SK-N-SH treated with all-trans-retinoic acid at 6 μM for 48 hours (cell line): Measurements from ENCODE around the gene CWC15.

ENCODE experiments used
- ATAC-seq: fragments of 200-7000 bp; cut with Tn5 transposase; 3 replicates; pipeline ENCODE4 v1.9.1; 2020; ENCODE audit warnings: mild to moderate bottlenecking, moderate library complexity
- ARNTL ChIP-seq: fragments of 450-650 bp; formaldehyde crosslinking; IDR thresholded peaks from 2 replicates; pipeline ENCODE4 v1.5.0; 2020; ENCODE audit warnings: low read depth, mild to moderate bottlenecking, moderate library complexity, borderline replicate concordance
- BACH2 ChIP-seq: fragments of 250-450 bp; sonication (Bioruptor Pico); IDR thresholded peaks from 2 replicates; pipeline ENCODE4 v1.9.0; 2021; ENCODE audit warnings: mild to moderate bottlenecking, borderline replicate concordance
- CREB5 ChIP-seq: fragments of 250-450 bp; sonication (Bioruptor Pico); IDR thresholded peaks from 2 replicates; pipeline ENCODE4 v1.5.1; 2020; ENCODE audit warnings: low read depth, mild to moderate bottlenecking, moderate library complexity
- CSDC2 ChIP-seq: fragments of 250-450 bp; sonication (Bioruptor Pico); IDR thresholded peaks from 2 replicates; pipeline ENCODE4 v1.5.0; 2020; ENCODE audit warnings: mild to moderate bottlenecking, moderate library complexity
- CSRNP3 ChIP-seq: fragments of 250-450 bp; sonication (Bioruptor Pico); IDR thresholded peaks from 2 replicates; pipeline ENCODE4 v1.5.1; 2021; ENCODE audit warnings: mild to moderate bottlenecking, moderate library complexity
- ESRRG ChIP-seq: fragments of 250-450 bp; sonication (Bioruptor Pico); IDR thresholded peaks from 2 replicates; pipeline ENCODE4 v1.6.1; 2021; ENCODE audit warnings: mild to moderate bottlenecking
- GLIS3 ChIP-seq: fragments of 250-450 bp; sonication (Bioruptor Pico); IDR thresholded peaks from 2 replicates; pipeline ENCODE4 v1.5.0; 2020; ENCODE audit warnings: mild to moderate bottlenecking, moderate library complexity
- OSR1 ChIP-seq: fragments of 250-450 bp; sonication (Bioruptor Pico); IDR thresholded peaks from 2 replicates; pipeline ENCODE4 v1.8.0; 2022; ENCODE audit warnings: moderate library complexity, mild to moderate bottlenecking, inconsistent platforms
- PATZ1 ChIP-seq: fragments of 250-450 bp; sonication (Bioruptor Pico); IDR thresholded peaks from 2 replicates; pipeline ENCODE4 v1.8.0; 2020; ENCODE audit warnings: mild to moderate bottlenecking, moderate library complexity, borderline replicate concordance
- POU6F1 ChIP-seq: fragments of 250-450 bp; sonication (Bioruptor Pico); IDR thresholded peaks from 2 replicates; pipeline ENCODE4 v1.8.0; 2021; ENCODE audit warnings: low read depth, mild to moderate bottlenecking, moderate library complexity, borderline replicate concordance
- PPARA ChIP-seq: fragments of 250-450 bp; sonication (Bioruptor Pico); IDR thresholded peaks from 2 replicates; pipeline ENCODE4 v1.5.0; 2020; ENCODE audit warnings: mild to moderate bottlenecking, borderline replicate concordance
- SNAI2 ChIP-seq: fragments of 250-450 bp; sonication (Bioruptor Pico); IDR thresholded peaks from 2 replicates; pipeline ENCODE4 v1.5.0; 2020; ENCODE audit warnings: mild to moderate bottlenecking, moderate library complexity
- TCF4 ChIP-seq: fragments of 250-450 bp; sonication (Bioruptor Pico); IDR thresholded peaks from 2 replicates; pipeline ENCODE4 v1.8.0; 2021; ENCODE audit warnings: mild to moderate bottlenecking, moderate library complexity, borderline replicate concordance
- TSHZ2 ChIP-seq: fragments of 250-450 bp; sonication (Bioruptor Pico); IDR thresholded peaks from 2 replicates; pipeline ENCODE4 v1.5.0; 2020; ENCODE audit warnings: mild to moderate bottlenecking, moderate library complexity
- ZC3H10 ChIP-seq: fragments of 250-450 bp; sonication (Bioruptor Pico); IDR thresholded peaks from 2 replicates; pipeline ENCODE4 v1.5.1; 2021; ENCODE audit warnings: mild to moderate bottlenecking, moderate library complexity
- ZFP3 ChIP-seq: fragments of 250-450 bp; sonication (Bioruptor Pico); IDR thresholded peaks from 2 replicates; pipeline ENCODE4 v1.5.0; 2020; ENCODE audit warnings: mild to moderate bottlenecking, moderate library complexity
- ZFP30 ChIP-seq: fragments of 450-650 bp; formaldehyde crosslinking; IDR thresholded peaks from 2 replicates; pipeline ENCODE4 v1.5.0; 2022; ENCODE audit warnings: mild to moderate bottlenecking, moderate library complexity
- ZNF565 ChIP-seq: fragments of 450-650 bp; formaldehyde crosslinking; conservative IDR thresholded peaks from 2 replicates; pipeline ENCODE4 v1.5.0; 2020; ENCODE audit warnings: low read depth, mild to moderate bottlenecking, moderate library complexity
- ZNF70 ChIP-seq: fragments of 450-650 bp; formaldehyde crosslinking; IDR thresholded peaks from 2 replicates; pipeline ENCODE4 v1.5.0; 2020; ENCODE audit warnings: mild to moderate bottlenecking, moderate library complexity
- ZNF8 ChIP-seq: fragments of 450-650 bp; formaldehyde crosslinking; IDR thresholded peaks from 2 replicates; pipeline ENCODE4 v1.5.0; 2020; ENCODE audit warnings: mild to moderate bottlenecking, moderate library complexity

Gene CWC15

GRCh38 chr11:94959179-94959578 lies 14.2 kb downstream of the CWC15 start:
- ATAC-seq = no peak
- TF ChIP-seq ZNF565 (CRISPR knock-in tag) = no peak
- no peak for TF ChIP-seq CREB5
- no peak for TF ChIP-seq PATZ1 (CRISPR knock-in tag)
- TF ChIP-seq ZFP3 = no peak
- TF ChIP-seq POU6F1 (CRISPR knock-in tag) = no peak
- no peak for TF ChIP-seq BACH2 (CRISPR knock-in tag)
- no peak for TF ChIP-seq ZNF70 (CRISPR knock-in tag)
- TF ChIP-seq ZNF8 = no peak
- TF ChIP-seq ARNTL (CRISPR knock-in tag) = no peak
- TF ChIP-seq PPARA (CRISPR knock-in tag) = no peak

GRCh38 chr11:94958121-94958696 lies 15.1 kb downstream of the CWC15 start:
- TF ChIP-seq ZC3H10 (no peak), ESRRG (CRISPR knock-in tag) (no peak), TSHZ2 (CRISPR knock-in tag) (no peak), ZNF565 (CRISPR knock-in tag) (no peak), ARNTL (CRISPR knock-in tag) (no peak), TCF4 (CRISPR knock-in tag) (no peak), ZFP30 (CRISPR knock-in tag) (no peak), OSR1 (CRISPR knock-in tag) (no peak), ZNF8 (no peak), CSDC2 (no peak), CSRNP3 (CRISPR knock-in tag) (no peak), GLIS3 (CRISPR knock-in tag) (no peak), CREB5 (no peak), PPARA (CRISPR knock-in tag) (no peak), SNAI2 (CRISPR knock-in tag) (no peak), BACH2 (CRISPR knock-in tag) (no peak)
- TF ChIP-seq, all 23 proteins: peak for 0
- ATAC-seq = peak; percentile 60; the same call in 2 of the 3 replicates
